ENCODE measurements around the gene PLEK2.

DNA sequence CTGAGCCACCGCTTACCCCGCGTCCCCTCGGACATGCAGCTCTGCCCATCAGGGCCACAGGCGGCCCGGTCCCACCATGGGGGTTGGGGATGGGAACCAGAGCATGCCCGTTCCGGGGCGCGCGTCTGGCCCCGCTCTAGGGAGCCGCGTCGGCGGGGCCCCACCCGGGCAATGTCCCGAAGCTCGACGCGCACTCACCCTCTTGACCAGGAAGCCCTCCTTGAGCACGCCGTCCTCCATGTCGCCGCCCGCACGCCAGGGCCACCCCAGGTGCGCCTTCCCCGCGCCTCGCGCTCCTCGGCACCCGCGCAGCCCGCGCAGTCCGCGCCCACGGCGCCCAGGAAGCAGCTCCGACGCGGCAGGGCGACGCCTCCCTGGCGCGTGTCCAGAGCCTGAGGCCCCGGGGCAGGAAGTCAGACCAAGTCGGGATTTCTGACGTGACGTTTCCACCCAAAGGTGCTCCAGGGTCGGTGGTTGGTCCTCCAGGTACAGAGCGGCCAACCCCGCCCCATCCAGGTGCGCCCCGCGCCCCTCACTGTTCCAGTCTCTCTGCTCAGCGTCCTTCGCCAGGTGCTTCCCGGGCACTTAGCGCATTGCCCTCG, at the start of gene PLEK2:
- TF ChIP-seq, protein P1, sequence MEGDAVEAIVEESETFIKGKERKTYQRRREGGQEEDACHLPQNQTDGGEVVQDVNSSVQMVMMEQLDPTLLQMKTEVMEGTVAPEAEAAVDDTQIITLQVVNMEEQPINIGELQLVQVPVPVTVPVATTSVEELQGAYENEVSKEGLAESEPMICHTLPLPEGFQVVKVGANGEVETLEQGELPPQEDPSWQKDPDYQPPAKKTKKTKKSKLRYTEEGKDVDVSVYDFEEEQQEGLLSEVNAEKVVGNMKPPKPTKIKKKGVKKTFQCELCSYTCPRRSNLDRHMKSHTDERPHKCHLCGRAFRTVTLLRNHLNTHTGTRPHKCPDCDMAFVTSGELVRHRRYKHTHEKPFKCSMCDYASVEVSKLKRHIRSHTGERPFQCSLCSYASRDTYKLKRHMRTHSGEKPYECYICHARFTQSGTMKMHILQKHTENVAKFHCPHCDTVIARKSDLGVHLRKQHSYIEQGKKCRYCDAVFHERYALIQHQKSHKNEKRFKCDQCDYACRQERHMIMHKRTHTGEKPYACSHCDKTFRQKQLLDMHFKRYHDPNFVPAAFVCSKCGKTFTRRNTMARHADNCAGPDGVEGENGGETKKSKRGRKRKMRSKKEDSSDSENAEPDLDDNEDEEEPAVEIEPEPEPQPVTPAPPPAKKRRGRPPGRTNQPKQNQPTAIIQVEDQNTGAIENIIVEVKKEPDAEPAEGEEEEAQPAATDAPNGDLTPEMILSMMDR (IDR thresholded peaks at IDR 0.05) = no peak
- TF ChIP-seq POLR2A (IDR thresholded peaks at IDR 0.05) = no peak
